Measurements from ENCODE around the gene GBP1.

GRCh38 chr1:89081005-89081404 is 16.0 kb upstream of the GBP1 start:
- no peak for TF ChIP-seq CTCF (IDR thresholded peaks at IDR 0.05; ENCODE audit: low read depth, low read length, poor library complexity, severe bottlenecking)
- TF ChIP-seq EZH2phosphoT487 (IDR thresholded peaks at IDR 0.05; ENCODE audit: borderline replicate concordance, low read length) = no peak
